Heart left ventricle (tissue), 13 donors: ENCODE measurements around the gene TRAM2.

Experiments
- POLR2A ChIP-seq, 2 donors: fragments of 450-650 bp; IDR thresholded peaks; one replicate each; pipeline ENCODE4 v1.6.1; 2017; ENCODE audit warnings: antibody characterized with exemption in 2 of 2, mild to moderate bottlenecking in 2 of 2, moderate library complexity in 2 of 2
- TF ChIP-seq, protein P1 (sequence below), 12 donors: fragments of 200-600 bp; sonication (generic) in 4 of 12; IDR thresholded peaks; one replicate each; pipeline versions ENCODE4 v1.5.0 to v1.8.0; 2018 to 2022; ENCODE audit warnings: antibody characterized with exemption in 12 of 12, mild to moderate bottlenecking in 5 of 12
- donor health status: ischemic (EF 13 %, LVEDD 7.1; RV severe dilation, severe dysfunction).
- donor health status: DM: no; HTN: yes; CAD: no.
- donor health status: DM: no; HTN: no; CAD: no.
- donor health status: ischemic (EF 25% LVEDD 6.9; RV normal size, moderate dysfunction).
- donor health status: ischemic (EF 25% LVEDD 5.7; RV mildly dilated, moderate dysfunction).
- donor health status: ischemic (EF 35%, LVEDD 5.7; RV mildly dilated, moderate dysfunction).
- donor health status: nonischemic (EF 11% LVEDD 7.7; RV severe dilation, severe dysfunction).
- donor health status: DM: yes; HTN: yes; CAD: no.
- donor health status: PGD.
- donor health status: ischemic (EF 29% LVEDD 5.4; RV normal size, mild dysfunction).
- donor health status: nonischemic (EF 23%, LVEDD 6.1; RV moderate dilation, normal function).

DNA sequence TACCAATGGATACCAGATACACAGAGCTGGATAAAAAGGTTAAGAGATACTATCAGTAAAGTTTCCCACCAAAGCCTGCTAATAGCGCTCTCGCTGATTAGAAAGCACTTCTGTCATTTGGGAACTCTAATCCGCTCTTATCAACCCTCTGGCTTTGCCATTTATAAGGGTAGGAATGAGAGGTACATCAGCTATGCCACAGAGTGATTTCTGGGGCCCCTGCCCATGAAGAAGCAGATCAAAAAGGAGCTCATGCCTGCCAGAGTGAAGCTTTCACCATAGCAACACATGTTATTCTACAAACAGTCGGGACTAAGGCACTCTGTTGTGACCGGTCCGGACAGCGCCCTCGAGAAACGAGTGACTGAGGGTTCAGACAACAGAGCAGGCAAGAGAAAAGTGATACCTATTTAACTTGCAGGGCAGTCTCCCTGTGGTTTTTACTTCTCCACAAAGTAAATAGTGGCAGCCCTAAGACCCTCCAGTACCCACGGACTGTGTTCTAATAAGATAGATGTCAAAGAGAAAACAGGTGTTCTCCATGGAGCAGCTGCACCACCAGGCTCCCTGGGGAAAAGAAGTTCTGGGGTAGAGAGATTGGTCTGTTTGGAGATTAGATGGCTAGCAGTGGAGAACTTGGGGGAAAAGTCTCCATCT, 5.6 kb downstream of the TRAM2 start:
- TF ChIP-seq, protein P1, sequence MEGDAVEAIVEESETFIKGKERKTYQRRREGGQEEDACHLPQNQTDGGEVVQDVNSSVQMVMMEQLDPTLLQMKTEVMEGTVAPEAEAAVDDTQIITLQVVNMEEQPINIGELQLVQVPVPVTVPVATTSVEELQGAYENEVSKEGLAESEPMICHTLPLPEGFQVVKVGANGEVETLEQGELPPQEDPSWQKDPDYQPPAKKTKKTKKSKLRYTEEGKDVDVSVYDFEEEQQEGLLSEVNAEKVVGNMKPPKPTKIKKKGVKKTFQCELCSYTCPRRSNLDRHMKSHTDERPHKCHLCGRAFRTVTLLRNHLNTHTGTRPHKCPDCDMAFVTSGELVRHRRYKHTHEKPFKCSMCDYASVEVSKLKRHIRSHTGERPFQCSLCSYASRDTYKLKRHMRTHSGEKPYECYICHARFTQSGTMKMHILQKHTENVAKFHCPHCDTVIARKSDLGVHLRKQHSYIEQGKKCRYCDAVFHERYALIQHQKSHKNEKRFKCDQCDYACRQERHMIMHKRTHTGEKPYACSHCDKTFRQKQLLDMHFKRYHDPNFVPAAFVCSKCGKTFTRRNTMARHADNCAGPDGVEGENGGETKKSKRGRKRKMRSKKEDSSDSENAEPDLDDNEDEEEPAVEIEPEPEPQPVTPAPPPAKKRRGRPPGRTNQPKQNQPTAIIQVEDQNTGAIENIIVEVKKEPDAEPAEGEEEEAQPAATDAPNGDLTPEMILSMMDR (IDR thresholded peaks at IDR 0.05): no peak
- no peak for TF ChIP-seq POLR2A (IDR thresholded peaks at IDR 0.05)
